GM12878 (cell line): ENCODE results near the gene ING5. TPM values are rescaled to one million over a fixed set of nuclear protein-coding genes. Genes with fewer than 3 reads are reported as not detected.

Experiments used
- ATAC-seq: fragments of 200-7000 bp; cut with Tn5 transposase; 3 replicates; pipeline ENCODE4 v1.9.1; 2020; ENCODE audit warnings: mild to moderate bottlenecking, moderate library complexity
- BruUV-seq: library from RNA; stranded (reverse); fragments of 400-500 nt; replicated peaks from 2 replicates; lab custom pipeline; 2021; lab: Mats Ljungman, UMichigan
- CTCF ChIA-PET: fragments of 300-600 bp; sonication (Branson Sonifier 250); formaldehyde crosslinking; extraction: SDS; loops from one replicate; lab custom pipeline; 2021; ENCODE audit warnings: inconsistent platforms; lab: Yijun Ruan, JAX
- POLR2A ChIA-PET: fragments of 350-600 bp; formaldehyde crosslinking; extraction: SDS; loops from one replicate; lab custom pipeline; 2021; ENCODE audit warnings: inconsistent platforms; lab: Charles Lee
- RAD21 ChIA-PET: fragments of 300-600 bp; sonication (Branson Sonifier 250); formaldehyde crosslinking; loops from one replicate; lab custom pipeline; 2023; ENCODE audit warnings: antibody characterized with exemption; ENCODE audit not compliant: unreplicated experiment; lab: Charles Lee
- SMC1A ChIA-PET: fragments of 300-600 bp; sonication (Branson Sonifier 250); formaldehyde crosslinking; loops from one replicate; lab custom pipeline; 2023; ENCODE audit not compliant: unreplicated experiment, uncharacterized antibody; lab: Charles Lee
- DNase-seq: peaks from one replicate; pipeline ENCODE4 v3.0.0-alpha.2; 2011; ENCODE audit warnings: low read depth, low spot score
- FAIRE-seq: peaks from 3 replicates; lab custom pipeline; 2011; peaks lifted over from hg19 to GRCh38; lab: Jason Lieb, UNC
- H2AFZ ChIP-seq: 2 replicates; pipeline ENCODE4 v1.6.0; 2011; ENCODE audit warnings: low read depth, low read length, control low read depth; ENCODE audit not compliant: control insufficient read depth
- H3K27ac ChIP-seq: 2 replicates; pipeline ENCODE4 v1.5.1; 2011; ENCODE audit warnings: control low read depth; ENCODE audit not compliant: control insufficient read depth, insufficient read depth
- H3K27me3 ChIP-seq, 2 experiments: replicated peaks in 1 of 2; 2 replicates each; pipeline versions ENCODE4 v1.6.0 to v1.6.1; 2011; ENCODE audit warnings: low read length in 1 of 2; ENCODE audit not compliant: control insufficient read depth in 2 of 2, insufficient read depth in 2 of 2
- H3K36me3 ChIP-seq, 2 experiments: 2 replicates each; pipeline ENCODE4 v1.5.1; 2011; ENCODE audit warnings: low read length in 1 of 2; ENCODE audit not compliant: control insufficient read depth in 2 of 2, insufficient read depth in 2 of 2
- H3K4me1 ChIP-seq: 2 replicates; pipeline ENCODE4 v1.6.1; 2011; ENCODE audit warnings: mild to moderate bottlenecking, low read length, moderate library complexity, mixed read lengths; ENCODE audit not compliant: control insufficient read depth, insufficient read depth
- H3K4me2 ChIP-seq: 2 replicates; pipeline ENCODE4 v1.6.0; 2011; ENCODE audit warnings: control low read depth; ENCODE audit not compliant: control insufficient read depth, insufficient read depth
- H3K4me3 ChIP-seq: fragments of 200-600 bp; sonication (generic); 2 replicates; pipeline ENCODE4 v1.5.1; 2016
- H3K79me2 ChIP-seq: 2 replicates; pipeline ENCODE4 v1.6.0; 2011; ENCODE audit warnings: low read length; ENCODE audit not compliant: control insufficient read depth, insufficient read depth
- H3K9ac ChIP-seq: 2 replicates; pipeline ENCODE4 v1.8.0; 2011; ENCODE audit warnings: low read length, control low read depth, mixed read lengths; ENCODE audit not compliant: control insufficient read depth, insufficient read depth
- H3K9me3 ChIP-seq: replicated peaks from 3 replicates; pipeline ENCODE4 v1.5.1; 2011; ENCODE audit warnings: mild to moderate bottlenecking, low read length; ENCODE audit not compliant: control insufficient read depth, insufficient read depth
- H4K20me1 ChIP-seq: 2 replicates; pipeline ENCODE4 v1.6.0; 2011; ENCODE audit not compliant: control insufficient read depth, insufficient read depth
- BHLHE40 ChIP-seq, 2 experiments: fragments of 450-650 bp in 1 of 2; IDR thresholded peaks; 2 replicates each; pipeline ENCODE4 v1.6.1; 2011 to 2017; ENCODE audit warnings: low read depth in 2 of 2, borderline replicate concordance in 1 of 2, improper control_type of control experiment in 1 of 2, low read length in 1 of 2, mild to moderate bottlenecking in 1 of 2
- CEBPB ChIP-seq, 2 experiments: fragments of 150-350 bp in 1 of 2; IDR thresholded peaks; 2 replicates each; pipeline ENCODE4 v1.6.1; 2012 to 2014; ENCODE audit warnings: low read depth in 2 of 2, low read length in 2 of 2, borderline replicate concordance in 1 of 2, inconsistent platforms in 1 of 2
- HCFC1 ChIP-seq: fragments of 150-350 bp; IDR thresholded peaks from 2 replicates; pipeline ENCODE4 v1.6.1; 2014; ENCODE audit warnings: low read length
- MYC ChIP-seq: IDR thresholded peaks from 2 replicates; pipeline ENCODE4 v1.6.1; 2011; ENCODE audit warnings: mild to moderate bottlenecking, low read length, moderate library complexity, inconsistent platforms; ENCODE audit not compliant: insufficient read depth, insufficient replicate concordance, insufficient read length, severe bottlenecking
- RBBP5 ChIP-seq: fragments of 200-600 bp; sonication (generic); conservative IDR thresholded peaks from 2 replicates; pipeline ENCODE4 v1.6.1; 2016
- WGBS: methylation state at CpG from one replicate; pipeline ENCODE4 v1.1.6; 2016; ENCODE audit warnings: low lambda C conversion rate; ENCODE audit not compliant: insufficient replicate concordance, insufficient coverage; ENCODE audit errors: missing lambda C conversion rate; 5-methylcytosine and 5-hydroxymethylcytosine counted together
- in situ Hi-C: fragments of 300-500 bp; cut with MboI; formaldehyde crosslinking; loops from 9 replicates; pipeline ENCODE4 v1.14.3; 2018; ENCODE audit warnings: mixed read lengths
- intact Hi-C: fragments of 100-400 bp; cut with micrococcal nuclease; formaldehyde crosslinking; loops from one replicate; pipeline ENCODE4 v1.14.2; 2022; ENCODE audit not compliant: unreplicated experiment
- polyA plus RNA-seq, 11 experiments: library from polyadenylated mRNA; depleted of rRNA in 4 of 11; unstranded in 6 of 11; stranded (reverse) in 5 of 11; fragments of >200 nt; fragmentation: Nextera tagmentation in 4 of 11; fragmentation: Illumina TruSeq in 1 of 11; extraction: Ambion mirVana in 4 of 11; extraction: Trizol in 1 of 11; gene quantifications; 1 replicate in 1 of 11; 2 replicates in 10 of 11; pipeline versions ENCODE4 v1.2.1 to v1.2.3, GENCODE V29; 2011 to 2016; ENCODE audit warnings: inconsistent platforms in 2 of 11, missing spikeins in 2 of 11, low read depth in 1 of 11
- total RNA-seq, 4 experiments: library from RNA; depleted of rRNA in 3 of 4; stranded (reverse); fragments of >200 nt in 3 of 4; fragmentation: Illumina TruSeq in 1 of 4; extraction: Trizol in 1 of 4; gene quantifications; 2 replicates each; pipeline versions ENCODE4 v1.2.1 to v1.2.3, GENCODE V29; 2013 to 2021
- TF ChIP-seq, protein P1 (sequence below): IDR thresholded peaks from 2 replicates; pipeline ENCODE4 v1.6.1; 2011; ENCODE audit warnings: borderline replicate concordance, low read depth, mild to moderate bottlenecking, moderate library complexity, mixed read lengths, low read length; ENCODE audit not compliant: insufficient read depth; ENCODE audit errors: extremely low read length
- TF ChIP-seq, protein P2 (sequence below): fragments of 450-650 bp; IDR thresholded peaks from 2 replicates; pipeline ENCODE4 v1.6.1; 2017; ENCODE audit warnings: mild to moderate bottlenecking, moderate library complexity
- TF ChIP-seq, protein P3 (sequence below): IDR thresholded peaks from 2 replicates; pipeline ENCODE4 v1.6.1; 2012; ENCODE audit warnings: low read length, inconsistent platforms
- TF ChIP-seq, protein P4 (sequence below): IDR thresholded peaks from 2 replicates; pipeline ENCODE4 v1.6.1; 2012; ENCODE audit warnings: mild to moderate bottlenecking, low read depth, low read length

Gene ING5
- total and polyA plus RNA-seq, 10 of the 15 experiments (the other 5 are each of a cell fraction or from before 2014, with no cell fraction given), result 10.0 to 46.1 (median 27.2) TPM

DNA sequence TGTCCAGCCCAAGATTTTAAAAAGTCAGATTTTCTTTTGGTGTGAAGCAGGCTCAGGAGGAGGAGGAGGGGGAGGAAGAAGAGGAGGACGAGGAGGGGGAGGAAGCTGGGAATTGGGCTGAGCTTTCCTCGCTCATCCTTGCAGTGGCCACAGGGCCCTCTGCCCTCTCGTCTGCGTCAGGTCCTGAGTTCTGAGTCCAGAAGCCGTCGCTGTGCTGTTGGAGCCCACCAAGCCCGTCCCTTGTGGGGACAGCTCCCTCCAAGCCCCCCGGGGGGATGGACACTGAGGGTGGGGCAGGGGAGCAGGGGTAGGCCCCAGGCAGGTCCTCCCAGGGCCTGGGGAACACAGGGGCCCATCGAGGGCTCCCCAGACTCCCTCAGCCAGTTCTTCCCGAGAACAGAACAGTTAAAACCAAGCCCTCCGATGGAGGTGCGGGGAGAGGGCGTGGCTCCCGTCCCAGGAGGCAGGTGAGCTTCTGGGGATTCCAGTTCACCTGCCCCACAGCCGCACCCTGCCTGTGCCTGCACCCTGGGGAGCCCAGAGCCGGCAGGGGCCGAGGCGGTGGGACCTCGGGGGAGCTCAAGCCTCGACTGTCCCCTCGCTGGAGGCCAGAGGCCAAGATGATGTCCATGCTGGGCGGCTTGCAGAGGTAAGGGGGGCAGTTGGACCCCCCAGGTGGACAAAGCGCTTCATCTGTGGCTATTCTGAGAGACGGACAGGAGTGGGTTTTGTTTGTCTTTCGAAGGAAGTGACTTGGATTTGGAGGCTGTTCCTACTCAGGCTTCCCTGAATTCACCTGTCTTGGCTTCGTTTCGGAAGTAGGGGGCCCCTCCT is 74.7 kb downstream of the ING5 start, which contains the start of gene GAL3ST2 (continued):
- TF ChIP-seq, protein P1, sequence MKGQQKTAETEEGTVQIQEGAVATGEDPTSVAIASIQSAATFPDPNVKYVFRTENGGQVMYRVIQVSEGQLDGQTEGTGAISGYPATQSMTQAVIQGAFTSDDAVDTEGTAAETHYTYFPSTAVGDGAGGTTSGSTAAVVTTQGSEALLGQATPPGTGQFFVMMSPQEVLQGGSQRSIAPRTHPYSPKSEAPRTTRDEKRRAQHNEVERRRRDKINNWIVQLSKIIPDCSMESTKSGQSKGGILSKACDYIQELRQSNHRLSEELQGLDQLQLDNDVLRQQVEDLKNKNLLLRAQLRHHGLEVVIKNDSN, result no peak
- no peak for TF ChIP-seq RBBP5
- TF ChIP-seq, all 136 proteins: peak for 0

DNA sequence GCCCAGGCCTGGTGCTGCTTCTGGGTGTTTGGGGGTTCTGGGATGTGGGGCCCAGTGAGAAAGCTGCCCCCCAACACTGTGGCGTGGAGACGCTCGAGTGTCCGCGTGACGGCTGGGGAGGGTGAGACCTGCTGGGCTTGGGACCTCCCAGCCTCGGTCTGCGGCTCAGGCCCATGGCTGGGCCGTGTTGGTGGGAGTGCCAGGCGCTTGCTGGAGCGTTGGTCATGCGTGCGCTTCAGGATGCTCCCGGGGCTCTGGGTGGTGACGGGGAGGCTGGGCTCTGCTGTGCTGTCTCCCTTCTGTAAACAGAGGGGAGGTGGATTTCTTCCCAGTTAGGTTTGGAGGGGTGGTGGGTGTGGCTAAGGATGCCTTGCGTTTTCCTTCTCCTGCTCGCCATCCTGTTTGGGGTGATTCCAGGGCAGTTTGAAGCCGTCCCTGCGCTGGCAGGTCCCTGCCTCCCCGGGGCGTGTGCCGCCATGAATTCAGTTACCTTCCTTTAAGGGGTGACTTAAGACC is 75.4 kb downstream of the ING5 start:
- Histone ChIP-seq H3K9me3 (no peaks in the 10 kb centered on the region), H3K27me3 (no peaks in the 10 kb centered on the region), H3K36me3 (no peaks in the 10 kb centered on the region), H3K4me3 (no peak overlapping the region), H3K4me1 (peaks cover 5% of the 10 kb centered on the region), H3K79me2 (no peaks in the 10 kb centered on the region), H2AFZ (no peak overlapping the region), H3K27ac (no peak overlapping the region), H4K20me1 (no peaks in the 10 kb centered on the region), H3K4me2 (no peak overlapping the region), H3K9ac (no peak overlapping the region)
- SMC1A ChIA-PET, result no interaction called here
- RAD21 ChIA-PET, result no interaction called here
- no peak for DNase-seq
- WGBS, result 79% methylated on average over 22 of the region's 22 CpGs
- BruUV-seq, result no TSS peak
- no peak for ATAC-seq
- CTCF ChIA-PET, result interaction anchor here (1.7 kb wide), 1 partner anchor 13 kb away, joined by 5 read pairs; no protein-coding TSS in a partner anchor
- POLR2A ChIA-PET, result no interaction called here
- FAIRE-seq, result no peak
- in situ Hi-C loops, result no loop called here
- intact Hi-C loops, result no loop called here
- TF ChIP-seq HCFC1 (no peak), MYC (no peak), CEBPB (IDR thresholded peaks at IDR 0.05; ENCODE audit: borderline replicate concordance in 1 of 2, low read depth in 2 of 2, low read length in 2 of 2) (no peak), BHLHE40 (IDR thresholded peaks at IDR 0.05; ENCODE audit: borderline replicate concordance in 1 of 2, low read depth in 2 of 2, low read length in 1 of 2) (no peak)
- TF ChIP-seq, protein P2, sequence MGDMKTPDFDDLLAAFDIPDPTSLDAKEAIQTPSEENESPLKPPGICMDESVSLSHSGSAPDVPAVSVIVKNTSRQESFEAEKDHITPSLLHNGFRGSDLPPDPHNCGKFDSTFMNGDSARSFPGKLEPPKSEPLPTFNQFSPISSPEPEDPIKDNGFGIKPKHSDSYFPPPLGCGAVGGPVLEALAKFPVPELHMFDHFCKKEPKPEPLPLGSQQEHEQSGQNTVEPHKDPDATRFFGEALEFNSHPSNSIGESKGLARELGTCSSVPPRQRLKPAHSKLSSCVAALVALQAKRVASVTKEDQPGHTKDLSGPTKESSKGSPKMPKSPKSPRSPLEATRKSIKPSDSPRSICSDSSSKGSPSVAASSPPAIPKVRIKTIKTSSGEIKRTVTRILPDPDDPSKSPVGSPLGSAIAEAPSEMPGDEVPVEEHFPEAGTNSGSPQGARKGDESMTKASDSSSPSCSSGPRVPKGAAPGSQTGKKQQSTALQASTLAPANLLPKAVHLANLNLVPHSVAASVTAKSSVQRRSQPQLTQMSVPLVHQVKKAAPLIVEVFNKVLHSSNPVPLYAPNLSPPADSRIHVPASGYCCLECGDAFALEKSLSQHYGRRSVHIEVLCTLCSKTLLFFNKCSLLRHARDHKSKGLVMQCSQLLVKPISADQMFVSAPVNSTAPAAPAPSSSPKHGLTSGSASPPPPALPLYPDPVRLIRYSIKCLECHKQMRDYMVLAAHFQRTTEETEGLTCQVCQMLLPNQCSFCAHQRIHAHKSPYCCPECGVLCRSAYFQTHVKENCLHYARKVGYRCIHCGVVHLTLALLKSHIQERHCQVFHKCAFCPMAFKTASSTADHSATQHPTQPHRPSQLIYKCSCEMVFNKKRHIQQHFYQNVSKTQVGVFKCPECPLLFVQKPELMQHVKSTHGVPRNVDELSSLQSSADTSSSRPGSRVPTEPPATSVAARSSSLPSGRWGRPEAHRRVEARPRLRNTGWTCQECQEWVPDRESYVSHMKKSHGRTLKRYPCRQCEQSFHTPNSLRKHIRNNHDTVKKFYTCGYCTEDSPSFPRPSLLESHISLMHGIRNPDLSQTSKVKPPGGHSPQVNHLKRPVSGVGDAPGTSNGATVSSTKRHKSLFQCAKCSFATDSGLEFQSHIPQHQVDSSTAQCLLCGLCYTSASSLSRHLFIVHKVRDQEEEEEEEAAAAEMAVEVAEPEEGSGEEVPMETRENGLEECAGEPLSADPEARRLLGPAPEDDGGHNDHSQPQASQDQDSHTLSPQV, result no peak
- TF ChIP-seq, protein P3, sequence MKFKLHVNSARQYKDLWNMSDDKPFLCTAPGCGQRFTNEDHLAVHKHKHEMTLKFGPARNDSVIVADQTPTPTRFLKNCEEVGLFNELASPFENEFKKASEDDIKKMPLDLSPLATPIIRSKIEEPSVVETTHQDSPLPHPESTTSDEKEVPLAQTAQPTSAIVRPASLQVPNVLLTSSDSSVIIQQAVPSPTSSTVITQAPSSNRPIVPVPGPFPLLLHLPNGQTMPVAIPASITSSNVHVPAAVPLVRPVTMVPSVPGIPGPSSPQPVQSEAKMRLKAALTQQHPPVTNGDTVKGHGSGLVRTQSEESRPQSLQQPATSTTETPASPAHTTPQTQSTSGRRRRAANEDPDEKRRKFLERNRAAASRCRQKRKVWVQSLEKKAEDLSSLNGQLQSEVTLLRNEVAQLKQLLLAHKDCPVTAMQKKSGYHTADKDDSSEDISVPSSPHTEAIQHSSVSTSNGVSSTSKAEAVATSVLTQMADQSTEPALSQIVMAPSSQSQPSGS, result no peak
- TF ChIP-seq, protein P4, sequence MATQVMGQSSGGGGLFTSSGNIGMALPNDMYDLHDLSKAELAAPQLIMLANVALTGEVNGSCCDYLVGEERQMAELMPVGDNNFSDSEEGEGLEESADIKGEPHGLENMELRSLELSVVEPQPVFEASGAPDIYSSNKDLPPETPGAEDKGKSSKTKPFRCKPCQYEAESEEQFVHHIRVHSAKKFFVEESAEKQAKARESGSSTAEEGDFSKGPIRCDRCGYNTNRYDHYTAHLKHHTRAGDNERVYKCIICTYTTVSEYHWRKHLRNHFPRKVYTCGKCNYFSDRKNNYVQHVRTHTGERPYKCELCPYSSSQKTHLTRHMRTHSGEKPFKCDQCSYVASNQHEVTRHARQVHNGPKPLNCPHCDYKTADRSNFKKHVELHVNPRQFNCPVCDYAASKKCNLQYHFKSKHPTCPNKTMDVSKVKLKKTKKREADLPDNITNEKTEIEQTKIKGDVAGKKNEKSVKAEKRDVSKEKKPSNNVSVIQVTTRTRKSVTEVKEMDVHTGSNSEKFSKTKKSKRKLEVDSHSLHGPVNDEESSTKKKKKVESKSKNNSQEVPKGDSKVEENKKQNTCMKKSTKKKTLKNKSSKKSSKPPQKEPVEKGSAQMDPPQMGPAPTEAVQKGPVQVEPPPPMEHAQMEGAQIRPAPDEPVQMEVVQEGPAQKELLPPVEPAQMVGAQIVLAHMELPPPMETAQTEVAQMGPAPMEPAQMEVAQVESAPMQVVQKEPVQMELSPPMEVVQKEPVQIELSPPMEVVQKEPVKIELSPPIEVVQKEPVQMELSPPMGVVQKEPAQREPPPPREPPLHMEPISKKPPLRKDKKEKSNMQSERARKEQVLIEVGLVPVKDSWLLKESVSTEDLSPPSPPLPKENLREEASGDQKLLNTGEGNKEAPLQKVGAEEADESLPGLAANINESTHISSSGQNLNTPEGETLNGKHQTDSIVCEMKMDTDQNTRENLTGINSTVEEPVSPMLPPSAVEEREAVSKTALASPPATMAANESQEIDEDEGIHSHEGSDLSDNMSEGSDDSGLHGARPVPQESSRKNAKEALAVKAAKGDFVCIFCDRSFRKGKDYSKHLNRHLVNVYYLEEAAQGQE, result no peak
